Measurements from ENCODE around the gene CD69. TPM values are rescaled to one million over a fixed set of nuclear protein-coding genes. Genes with fewer than 3 reads are reported as not detected.
"Not testable (repeated sequence)": the region's sequence is repeated elsewhere in the genome, so short reads cannot be mapped to it uniquely, and the experiment has no call there.

CD69 gene
- total RNA-seq, 2 experiments from 2014 or later: 111 to 116 TPM

DNA sequence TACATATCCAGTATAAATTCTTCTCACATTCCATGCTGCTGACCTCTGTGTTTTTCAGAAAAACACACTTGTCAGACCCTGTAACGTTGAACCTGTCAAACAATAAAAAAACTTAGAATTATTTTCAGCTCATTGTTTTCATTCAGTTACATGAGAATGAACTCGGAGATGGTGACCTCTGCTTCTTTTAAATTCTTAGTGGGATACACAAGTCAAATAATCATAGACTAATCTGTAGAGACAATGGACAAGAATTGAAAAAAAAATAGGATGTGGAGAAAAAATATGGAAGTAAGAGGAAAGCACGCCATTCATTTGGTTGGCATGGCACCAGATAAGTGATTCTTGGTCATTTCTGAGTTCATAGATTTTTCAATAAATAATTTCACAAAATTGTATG is 7.2 kb downstream of the CD69 start:
- Mint-ChIP-seq H3K27me3 (no peaks in the 10 kb centered on the region), H3K36me3 (peaks cover 59% of the 10 kb centered on the region), H3K4me1 (peaks cover 50% of the 10 kb centered on the region), H3K27ac (peak overlapping the region; percentile 73), H3K9me3 (no peaks in the 10 kb centered on the region), H3K4me3 (peak overlapping the region; percentile 75)
- DNase-seq (no peak), ATAC-seq (ENCODE audit: low read depth) (no peak)
- POLR2A ChIA-PET: interaction anchor here (0.6 to 16.2 kb wide), 6 partner anchors 11 to 804 kb away, joined by 3 to 420 read pairs (median 4); no protein-coding TSS in a partner anchor

DNA sequence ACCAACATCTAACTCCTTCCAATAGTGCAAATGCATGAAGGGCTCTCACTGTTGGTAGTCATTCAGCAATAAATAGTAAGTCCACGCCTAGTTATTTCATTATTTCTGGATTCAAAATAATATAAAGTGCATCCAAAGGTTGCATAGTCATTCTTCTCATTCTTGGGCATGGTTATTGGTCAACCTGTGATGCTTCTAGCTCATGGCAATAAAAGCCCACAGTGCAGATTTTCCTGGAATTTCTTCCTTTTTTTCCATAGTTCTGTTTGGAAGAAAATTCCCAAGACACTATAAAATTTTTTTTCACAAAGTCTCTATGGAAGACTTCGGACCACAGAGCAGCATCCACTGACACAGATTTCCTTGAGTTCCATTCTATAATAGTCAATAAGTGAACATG is 7.6 kb downstream of the CD69 start:
- H3K4me1 Mint-ChIP-seq: peaks cover 50% of the 10 kb centered on the region
- peaks cover 54% of the 10 kb centered on the region for H3K36me3 Mint-ChIP-seq
- peak overlapping the region; percentile 75 for H3K4me3 Mint-ChIP-seq
- ATAC-seq (ENCODE audit: low read depth) (no peak), DNase-seq (no peak)
- POLR2A ChIA-PET: interaction anchor here (0.6 to 16.2 kb wide), 4 partner anchors 11 to 805 kb away, joined by 3 to 420 read pairs (median 3); no protein-coding TSS in a partner anchor
- H3K27ac Mint-ChIP-seq: peak overlapping the region; percentile 73
- H3K27me3 Mint-ChIP-seq: no peaks in the 10 kb centered on the region
- H3K9me3 Mint-ChIP-seq: no peaks in the 10 kb centered on the region

DNA sequence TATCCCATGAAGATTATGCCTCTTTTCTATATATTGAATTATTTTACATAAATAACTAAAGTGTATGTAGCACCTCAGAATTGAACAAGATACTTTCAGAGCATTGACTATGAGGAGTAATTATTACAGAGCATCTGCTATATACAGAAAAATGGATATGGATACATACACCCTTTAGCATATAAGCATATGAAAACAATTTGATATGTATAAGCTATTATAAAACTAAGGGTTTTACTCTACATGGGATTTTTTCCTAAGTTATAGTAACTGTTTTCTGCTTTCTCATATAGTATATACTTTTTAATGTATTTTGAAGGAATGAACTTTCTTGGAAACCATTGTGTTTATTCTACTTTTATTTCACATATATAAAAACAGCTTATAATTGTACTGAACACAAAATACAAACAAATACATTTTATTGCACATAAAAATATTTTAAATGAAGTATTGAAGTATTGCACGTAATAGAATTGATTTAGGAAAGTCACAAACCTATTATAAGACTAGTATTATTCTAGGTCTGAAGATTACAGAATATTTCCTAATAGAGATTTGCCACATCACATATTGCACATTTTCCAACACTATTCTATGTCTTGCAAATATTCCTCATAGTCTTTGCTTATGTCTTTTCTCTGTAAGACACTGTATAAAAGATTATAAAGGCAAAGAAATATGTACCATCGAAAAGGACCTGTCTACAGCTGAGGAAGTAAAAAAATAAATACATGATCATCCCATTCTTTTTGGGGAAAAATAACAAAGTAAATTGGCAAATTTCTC is 8.4 kb downstream of the CD69 start:
- Mint-ChIP-seq H3K27me3 (no peaks in the 10 kb centered on the region), H3K4me1 (peaks cover 52% of the 10 kb centered on the region), H3K9me3 (no peaks in the 10 kb centered on the region), H3K36me3 (peaks cover 47% of the 10 kb centered on the region), H3K4me3 (peak overlapping the region; percentile 76), H3K27ac (peak overlapping the region; percentile 85)
- DNase-seq (no peak), ATAC-seq (ENCODE audit: low read depth) (no peak)
- POLR2A ChIA-PET: interaction anchor here (0.6 to 16.2 kb wide), 5 partner anchors 9 to 104 kb away, joined by 3 to 420 read pairs (median 16); partner anchors contain the start of gene CD69

DNA sequence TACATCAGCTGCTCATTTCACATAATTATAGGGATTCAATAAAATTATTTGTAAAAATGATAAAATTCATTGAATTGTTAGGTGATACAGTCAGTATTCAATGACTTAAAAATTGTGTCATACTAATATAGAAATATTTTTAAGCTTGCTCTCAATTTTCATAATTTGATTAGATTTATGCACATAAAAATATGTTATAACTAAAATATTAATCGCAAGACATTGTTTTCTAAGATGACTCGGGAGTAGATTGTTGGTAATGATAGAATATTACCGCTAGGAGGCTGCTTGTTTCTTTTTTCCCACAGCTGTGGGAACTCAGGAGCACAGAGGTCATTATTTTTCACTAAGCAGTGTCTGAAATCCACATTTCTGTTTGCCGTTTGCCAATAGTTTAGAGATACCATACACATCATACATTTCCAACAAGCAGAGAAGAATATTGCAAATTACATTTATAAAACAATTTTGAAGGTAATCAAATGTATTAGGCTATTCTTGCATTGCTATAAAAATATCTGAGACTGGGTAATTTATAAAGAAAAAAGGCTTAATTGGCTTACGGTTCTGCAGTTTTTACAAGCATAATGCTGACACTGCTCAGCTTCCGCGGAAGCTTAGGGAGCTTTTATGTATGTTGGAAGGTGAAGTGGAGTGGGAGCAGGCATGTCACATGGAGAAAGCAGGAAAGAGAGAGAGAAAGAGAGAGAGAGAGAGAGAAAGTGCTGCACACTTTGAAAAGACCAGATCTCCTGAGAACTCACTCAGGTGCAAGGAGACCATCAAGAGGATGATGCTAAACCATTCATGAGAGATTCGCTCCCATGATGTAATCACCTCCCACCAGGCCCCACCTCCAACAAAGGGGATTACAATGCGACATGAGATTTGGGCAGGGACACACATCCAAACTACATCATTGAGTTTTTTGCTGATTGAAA is 9.2 kb downstream of the CD69 start:
- POLR2A ChIA-PET: interaction anchor here (0.6 to 16.2 kb wide), 12 partner anchors 7 to 807 kb away, joined by 3 to 420 read pairs (median 4); partner anchors contain the start of genes CD69 and CLEC2D
- Mint-ChIP-seq H3K4me3 (peak overlapping the region; percentile 76), H3K27ac (peak overlapping the region; percentile 85), H3K27me3 (no peaks in the 10 kb centered on the region), H3K9me3 (no peaks in the 10 kb centered on the region), H3K4me1 (peaks cover 51% of the 10 kb centered on the region), H3K36me3 (peaks cover 39% of the 10 kb centered on the region)
- DNase-seq (no peak), ATAC-seq (ENCODE audit: low read depth) (peak; percentile 38)

DNA sequence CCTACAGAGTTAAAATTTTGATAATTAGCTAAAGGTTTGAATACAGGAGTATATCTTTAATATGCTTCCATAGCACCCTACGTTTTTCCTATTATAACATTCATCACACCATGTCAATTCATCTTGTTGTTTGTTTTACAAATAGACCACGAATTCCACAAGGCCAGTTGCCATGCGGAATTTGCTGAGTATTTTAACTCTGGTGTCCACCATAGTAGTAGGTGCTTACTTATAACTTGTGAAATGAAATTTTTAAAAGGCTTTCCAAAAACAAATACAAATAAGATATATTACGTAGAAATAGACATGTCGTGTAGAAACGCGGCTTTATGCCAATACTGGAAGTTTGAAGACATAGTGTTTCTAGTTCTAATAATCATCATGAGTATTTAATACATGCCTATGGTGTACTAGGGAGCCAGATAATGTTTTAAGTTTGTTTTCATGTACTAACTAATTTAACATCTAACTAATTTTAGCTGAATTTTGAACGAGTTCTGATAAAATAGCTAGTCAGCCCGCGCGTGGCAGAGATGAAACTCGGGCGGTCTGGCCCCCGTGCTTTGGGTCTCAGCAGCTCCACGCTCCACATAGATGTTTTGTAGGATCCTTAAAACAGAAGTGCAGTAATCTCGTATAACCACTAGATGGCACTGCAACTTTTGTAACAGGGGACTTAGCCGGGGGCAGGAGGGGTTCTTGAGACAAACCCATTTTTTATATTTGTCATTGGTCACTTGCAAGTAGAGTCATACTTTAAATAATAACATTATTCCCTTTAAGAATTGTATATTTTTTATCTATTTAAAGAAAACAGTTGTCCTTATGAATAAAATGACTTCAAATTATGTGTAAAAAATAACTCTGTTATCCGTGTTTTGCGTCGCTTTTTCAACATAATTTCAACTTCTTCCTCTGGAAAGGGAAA is 10.2 kb downstream of the CD69 start:
- Mint-ChIP-seq H3K9me3 (no peaks in the 10 kb centered on the region), H3K36me3 (peaks cover 32% of the 10 kb centered on the region), H3K27me3 (no peaks in the 10 kb centered on the region), H3K4me1 (peaks cover 47% of the 10 kb centered on the region), H3K4me3 (peak overlapping the region; percentile 77), H3K27ac (peak overlapping the region; percentile 75)
- ATAC-seq (ENCODE audit: low read depth): peak; percentile 62
- POLR2A ChIA-PET: interaction anchor here (0.6 to 16.2 kb wide), 14 partner anchors 8 to 808 kb away, joined by 3 to 420 read pairs (median 4); partner anchors contain the start of genes CD69 and CLEC2D
- peak; percentile 59 for DNase-seq

DNA sequence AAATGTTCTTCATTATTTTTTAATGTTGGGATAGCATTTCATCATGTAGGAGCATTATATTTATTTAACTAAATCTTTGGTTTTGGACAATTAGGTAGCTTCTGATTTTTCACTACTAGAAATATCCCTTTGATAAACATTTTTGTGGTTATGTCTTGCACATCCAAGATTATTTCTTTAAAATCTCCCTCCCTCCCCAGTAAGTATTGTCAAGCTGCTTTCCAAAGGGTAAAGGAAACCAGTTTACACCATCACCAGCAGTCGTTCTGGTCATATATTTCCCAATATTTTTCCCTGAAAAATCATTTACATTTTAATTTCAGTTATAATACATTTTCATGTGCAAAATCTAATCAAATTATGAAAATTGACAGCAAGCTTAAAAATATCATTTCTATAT is 11.1 kb downstream of the CD69 start:
- peaks cover 28% of the 10 kb centered on the region for H3K36me3 Mint-ChIP-seq
- no peak overlapping the region for H3K4me3 Mint-ChIP-seq
- no peak for DNase-seq
- H3K9me3 Mint-ChIP-seq: no peaks in the 10 kb centered on the region
- no peaks in the 10 kb centered on the region for H3K27me3 Mint-ChIP-seq
- H3K27ac Mint-ChIP-seq: no peak overlapping the region
- H3K4me1 Mint-ChIP-seq: peaks cover 46% of the 10 kb centered on the region
- POLR2A ChIA-PET: interaction anchor here (1.5 to 16.2 kb wide), 5 partner anchors 12 to 805 kb away, joined by 4 to 420 read pairs (median 16); partner anchors contain the start of gene CD69
- ATAC-seq (ENCODE audit: low read depth): no peak

DNA sequence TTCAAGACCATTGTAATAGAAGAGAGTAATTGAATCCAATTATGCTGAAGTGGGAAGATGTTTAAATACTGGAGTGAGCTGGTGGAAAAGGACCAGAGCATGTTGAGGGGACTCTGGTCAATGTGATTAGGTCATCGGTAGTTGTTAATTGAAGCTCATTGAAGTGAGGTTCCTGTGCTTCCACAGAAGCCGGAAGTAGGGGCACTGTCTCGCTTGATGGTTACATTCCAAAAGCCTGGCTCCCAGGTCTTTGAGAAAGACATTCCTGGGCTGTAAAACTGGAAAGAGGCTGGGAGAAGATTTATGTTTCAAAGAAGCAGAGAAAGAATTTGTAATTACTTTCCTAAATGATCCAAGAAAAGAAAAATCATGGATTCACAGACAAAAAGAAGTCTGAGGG is 15.5 kb downstream of the CD69 start:
- Mint-ChIP-seq H3K9me3 (no peaks in the 10 kb centered on the region), H3K27ac (no peak overlapping the region), H3K36me3 (peaks cover 9% of the 10 kb centered on the region), H3K4me3 (no peak overlapping the region), H3K27me3 (no peaks in the 10 kb centered on the region), H3K4me1 (peaks cover 45% of the 10 kb centered on the region)
- ATAC-seq (ENCODE audit: low read depth) (no peak), DNase-seq (no peak)
- POLR2A ChIA-PET: no interaction called here

DNA sequence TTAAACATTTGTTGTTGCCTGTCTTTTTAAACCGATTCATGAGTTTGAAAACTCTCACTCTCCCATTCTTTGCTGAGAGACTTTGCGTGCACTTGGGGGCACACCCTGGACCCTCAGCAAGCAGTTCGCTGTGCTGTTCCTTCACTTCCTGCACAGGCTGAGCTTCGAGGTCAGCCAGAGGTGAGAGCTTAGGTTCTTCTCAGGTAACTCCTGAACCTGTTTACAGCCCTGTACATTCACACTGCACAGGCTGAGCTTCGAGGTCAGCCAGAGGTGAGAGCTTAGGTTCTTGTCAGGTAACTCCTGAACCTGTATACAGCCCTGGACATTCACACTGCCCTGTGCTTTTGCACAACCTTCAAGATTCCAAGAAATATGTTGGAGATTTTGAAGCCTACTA is 18.0 kb downstream of the CD69 start:
- no peaks in the 10 kb centered on the region for H3K27me3 Mint-ChIP-seq
- H3K9me3 Mint-ChIP-seq: peaks cover 2% of the 10 kb centered on the region
- peak overlapping the region; percentile 94 for H3K4me3 Mint-ChIP-seq
- H3K36me3 Mint-ChIP-seq: peaks cover 20% of the 10 kb centered on the region
- ATAC-seq (ENCODE audit: low read depth) (peak; percentile 67), DNase-seq (peak; percentile 53)
- peak overlapping the region; percentile 99 for H3K27ac Mint-ChIP-seq
- H3K4me1 Mint-ChIP-seq: peaks cover 55% of the 10 kb centered on the region
- POLR2A ChIA-PET: interaction anchor here (0.7 to 5.3 kb wide), 24 partner anchors 9 to 164 kb away, joined by 3 to 84 read pairs (median 4); partner anchors contain the start of genes CD69 and CLEC2D

DNA sequence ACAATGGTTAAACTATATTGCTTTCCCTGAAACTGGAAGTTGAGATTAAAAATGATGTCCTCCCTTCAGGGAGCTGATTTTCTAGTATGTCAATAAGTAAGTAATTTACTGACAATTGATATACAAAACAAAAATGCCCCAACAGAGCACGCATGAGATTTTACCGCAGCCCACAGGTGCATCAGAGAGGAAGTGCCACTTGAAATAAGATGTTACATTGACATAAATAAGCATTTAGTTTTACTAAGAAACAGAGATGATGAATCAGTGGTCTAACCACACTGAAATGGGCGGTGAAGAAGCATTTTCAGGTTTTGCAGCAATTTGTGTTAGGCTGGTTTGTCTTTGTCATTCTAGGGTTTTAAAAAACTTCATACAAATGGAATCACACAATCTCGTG is 19.0 kb downstream of the CD69 start:
- H3K27me3 Mint-ChIP-seq: no peaks in the 10 kb centered on the region
- H3K4me1 Mint-ChIP-seq: peaks cover 59% of the 10 kb centered on the region
- peaks cover 2% of the 10 kb centered on the region for H3K9me3 Mint-ChIP-seq
- ATAC-seq (ENCODE audit: low read depth) (peak; percentile 66), DNase-seq (peak; percentile 54)
- H3K36me3 Mint-ChIP-seq: peaks cover 21% of the 10 kb centered on the region
- H3K4me3 Mint-ChIP-seq: peak overlapping the region; percentile 94
- peak overlapping the region; percentile 99 for H3K27ac Mint-ChIP-seq
- POLR2A ChIA-PET: interaction anchor here (1.0 to 5.3 kb wide), 13 partner anchors 9 to 100 kb away, joined by 3 to 84 read pairs (median 12); partner anchors contain the start of genes CD69 and CLEC2D

DNA sequence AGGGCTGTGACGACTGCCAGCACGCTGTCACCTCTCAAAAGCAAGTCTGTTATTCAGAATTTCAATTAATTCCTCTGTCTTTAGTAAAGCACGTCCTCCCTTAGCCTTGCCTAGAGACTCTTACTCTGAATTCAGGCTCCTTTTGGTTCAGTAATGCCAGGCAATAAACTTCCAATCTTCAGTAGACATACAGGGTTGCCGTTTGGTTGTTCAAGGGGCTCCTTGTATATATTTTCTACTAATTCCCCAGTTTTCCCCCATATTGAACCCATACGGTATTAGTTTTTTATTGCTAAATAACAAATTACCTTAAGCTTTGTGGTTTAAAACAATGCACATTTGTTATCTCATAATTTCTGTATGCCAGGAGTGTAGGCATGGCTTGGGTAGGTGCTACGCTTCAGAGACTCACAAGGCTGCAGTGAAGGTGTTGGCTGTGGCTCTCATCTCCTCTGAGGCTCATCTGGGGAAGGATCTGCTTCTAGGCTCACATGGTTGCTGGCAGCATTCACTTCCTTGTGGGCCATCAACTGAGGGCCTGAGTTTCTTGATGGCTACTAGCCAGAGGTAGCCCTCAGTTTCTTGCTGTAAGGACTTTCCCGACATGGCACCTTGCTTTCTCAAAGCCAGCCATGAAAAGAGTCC is 20.5 kb downstream of the CD69 start:
- H3K9me3 Mint-ChIP-seq: peaks cover 2% of the 10 kb centered on the region
- H3K36me3 Mint-ChIP-seq: peaks cover 26% of the 10 kb centered on the region
- peaks cover 64% of the 10 kb centered on the region for H3K4me1 Mint-ChIP-seq
- no peaks in the 10 kb centered on the region for H3K27me3 Mint-ChIP-seq
- no peak for DNase-seq
- H3K4me3 Mint-ChIP-seq: peak overlapping the region; percentile 84
- peak; percentile 44 for ATAC-seq (ENCODE audit: low read depth)
- POLR2A ChIA-PET: interaction anchor here (0.7 to 5.3 kb wide), 5 partner anchors 19 to 91 kb away, joined by 3 to 84 read pairs (median 12); partner anchors contain the start of genes CD69 and CLEC2D
- H3K27ac Mint-ChIP-seq: peak overlapping the region; percentile 80

DNA sequence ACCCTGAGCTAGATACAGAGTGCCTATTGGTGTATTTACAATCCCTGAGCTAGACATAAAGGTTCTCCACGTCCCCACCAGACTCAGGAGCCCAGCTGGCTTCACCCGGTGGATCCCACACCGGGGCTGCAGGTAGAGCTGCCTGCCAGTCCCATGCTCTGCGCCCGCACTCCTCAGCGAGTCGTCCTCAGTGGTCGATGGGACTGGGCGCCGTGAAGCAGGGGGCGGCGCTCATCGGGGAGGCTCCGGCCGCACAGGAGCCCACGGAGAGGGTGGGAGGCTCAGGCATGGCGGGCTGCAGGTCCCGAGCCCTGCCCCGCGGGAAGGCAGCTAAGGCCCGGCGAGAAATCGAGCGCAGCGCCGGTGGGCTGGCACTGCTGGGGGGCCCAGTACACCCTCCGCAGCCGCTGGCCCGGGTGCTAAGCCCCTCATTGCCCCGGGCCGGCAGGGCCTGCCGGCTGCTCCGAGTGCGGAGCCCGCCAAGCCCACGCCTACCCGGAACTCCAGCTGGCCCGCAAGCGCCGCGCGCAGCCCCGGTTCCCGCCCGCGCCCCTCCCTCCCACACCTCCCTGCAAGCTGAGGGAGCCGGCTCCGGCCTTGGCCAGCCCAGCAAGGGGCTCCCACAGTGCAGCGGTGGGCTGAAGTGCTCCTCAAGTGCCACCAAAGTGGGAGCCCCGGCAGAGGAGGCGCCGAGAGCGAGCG is 21.1 kb downstream of the CD69 start:
- POLR2A ChIA-PET: interaction anchor here (0.7 to 5.3 kb wide), 7 partner anchors 10 to 90 kb away, joined by 3 to 84 read pairs (median 4); partner anchors contain the start of genes CD69 and CLEC2D
- H3K36me3 Mint-ChIP-seq: peaks cover 26% of the 10 kb centered on the region
- not testable (repeated sequence) for H3K27me3 Mint-ChIP-seq; ATAC-seq (ENCODE audit: low read depth); H3K9me3 Mint-ChIP-seq
- peak overlapping the region; percentile 84 for H3K4me3 Mint-ChIP-seq
- DNase-seq: peak; percentile 55
- peak overlapping the region; percentile 80 for H3K27ac Mint-ChIP-seq
- H3K4me1 Mint-ChIP-seq: peaks cover 58% of the 10 kb centered on the region

All from activated naive CD8-positive, alpha-beta T cell treated with anti-CD3 and anti-CD28 coated beads, Interleukin-2, amount 10 ng/mL, durations not matched to agents 7 days and 5 days (primary cell).